HL-60 (cell line): ENCODE results near the gene DLG3.

Experiments used
- DNase-seq, 2 experiments: peaks; one replicate each; pipeline ENCODE4 v3.0.0-alpha.2; 2010 to 2020; ENCODE audit warnings: low read depth in 1 of 2, low spot score in 1 of 2
- H3K27ac ChIP-seq: fragments of 250-450 bp; sonication (Bioruptor Pico); replicated peaks from 2 replicates; pipeline ENCODE4 v1.5.1; 2020; ENCODE audit warnings: mild to moderate bottlenecking, moderate library complexity
- H3K27me3 ChIP-seq: fragments of 250-450 bp; sonication (Bioruptor Pico); 2 replicates; pipeline ENCODE4 v1.5.1; 2021; ENCODE audit warnings: mild to moderate bottlenecking, moderate library complexity; ENCODE audit not compliant: insufficient read depth, poor library complexity, severe bottlenecking
- H3K4me3 ChIP-seq: replicated peaks from 2 replicates; pipeline ENCODE4 v1.5.1; 2011; ENCODE audit warnings: mild to moderate bottlenecking, control low read depth, low read length; ENCODE audit not compliant: insufficient read depth
- GABPA ChIP-seq: IDR thresholded peaks from 2 replicates; pipeline ENCODE4 v1.6.1; 2012; ENCODE audit warnings: low read depth
- POLR2AphosphoS5 ChIP-seq: IDR thresholded peaks from 2 replicates; pipeline ENCODE4 v1.6.1; 2012; ENCODE audit warnings: low read depth
- REST ChIP-seq: IDR thresholded peaks from 2 replicates; pipeline ENCODE4 v1.6.1; 2012; ENCODE audit warnings: low read depth; ENCODE audit not compliant: insufficient replicate concordance
- SPI1 ChIP-seq: IDR thresholded peaks from 2 replicates; pipeline ENCODE4 v1.6.1; 2012; ENCODE audit warnings: low read depth, mild to moderate bottlenecking, borderline replicate concordance
- TF ChIP-seq, protein P1 (sequence below): IDR thresholded peaks from one replicate; pipeline ENCODE4 v1.5.1; 2011; ENCODE audit warnings: low read length, control low read depth, inconsistent platforms; ENCODE audit not compliant: insufficient read depth

Gene DLG3

DNA sequence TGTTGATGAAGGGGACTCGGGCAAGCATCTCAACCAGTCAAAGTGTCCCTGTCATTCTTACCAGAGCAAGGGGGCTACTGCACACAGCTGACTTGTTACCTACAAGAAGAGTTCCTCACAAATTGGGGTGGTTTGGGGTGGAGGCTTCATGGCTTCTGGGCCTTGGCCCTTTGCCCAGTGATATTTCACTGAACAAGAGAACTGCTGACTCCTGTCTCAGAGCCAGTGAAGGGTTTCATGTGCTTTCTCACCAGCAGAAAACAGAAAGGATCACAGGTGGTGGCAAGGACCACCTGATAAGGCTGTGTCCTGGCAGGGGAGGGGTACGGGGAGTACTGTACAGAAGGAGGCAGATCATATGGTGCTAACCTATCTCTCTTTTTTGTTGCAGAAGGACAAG lies 53.5 kb downstream of the DLG3 start:
- TF ChIP-seq REST (no peak), POLR2AphosphoS5 (no peak), SPI1 (no peak), GABPA (no peak)
- TF ChIP-seq, protein P1, sequence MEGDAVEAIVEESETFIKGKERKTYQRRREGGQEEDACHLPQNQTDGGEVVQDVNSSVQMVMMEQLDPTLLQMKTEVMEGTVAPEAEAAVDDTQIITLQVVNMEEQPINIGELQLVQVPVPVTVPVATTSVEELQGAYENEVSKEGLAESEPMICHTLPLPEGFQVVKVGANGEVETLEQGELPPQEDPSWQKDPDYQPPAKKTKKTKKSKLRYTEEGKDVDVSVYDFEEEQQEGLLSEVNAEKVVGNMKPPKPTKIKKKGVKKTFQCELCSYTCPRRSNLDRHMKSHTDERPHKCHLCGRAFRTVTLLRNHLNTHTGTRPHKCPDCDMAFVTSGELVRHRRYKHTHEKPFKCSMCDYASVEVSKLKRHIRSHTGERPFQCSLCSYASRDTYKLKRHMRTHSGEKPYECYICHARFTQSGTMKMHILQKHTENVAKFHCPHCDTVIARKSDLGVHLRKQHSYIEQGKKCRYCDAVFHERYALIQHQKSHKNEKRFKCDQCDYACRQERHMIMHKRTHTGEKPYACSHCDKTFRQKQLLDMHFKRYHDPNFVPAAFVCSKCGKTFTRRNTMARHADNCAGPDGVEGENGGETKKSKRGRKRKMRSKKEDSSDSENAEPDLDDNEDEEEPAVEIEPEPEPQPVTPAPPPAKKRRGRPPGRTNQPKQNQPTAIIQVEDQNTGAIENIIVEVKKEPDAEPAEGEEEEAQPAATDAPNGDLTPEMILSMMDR: no peak

DNA sequence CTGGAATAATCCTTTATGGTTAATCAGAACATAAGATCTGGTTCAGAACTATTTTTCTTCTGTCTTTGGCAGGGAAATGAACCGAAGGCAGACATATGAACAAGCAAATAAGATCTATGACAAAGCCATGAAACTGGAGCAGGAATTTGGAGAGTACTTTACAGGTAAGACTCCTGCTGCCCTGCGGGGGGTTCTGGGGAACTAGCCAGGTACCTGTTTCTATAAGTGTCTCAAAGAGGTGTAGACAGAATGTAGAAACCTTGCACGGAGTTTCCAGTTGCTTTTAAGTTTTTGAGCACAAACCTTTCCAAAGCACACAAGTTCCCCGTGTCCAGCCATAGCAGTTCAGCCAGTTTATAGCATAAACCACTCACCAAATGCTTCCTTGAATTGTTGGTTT lies 56.2 kb downstream of the DLG3 start:
- TF ChIP-seq SPI1: no peak
- TF ChIP-seq POLR2AphosphoS5: no peak
- TF ChIP-seq REST: no peak
- TF ChIP-seq, protein P1: no peak
- no peak for TF ChIP-seq GABPA
- H3K4me3 ChIP-seq: no peak overlapping the region
- no peaks in the 10 kb centered on the region for H3K27me3 ChIP-seq
- DNase-seq: no peak
- H3K27ac ChIP-seq: no peak overlapping the region

More for the DNA sequence above, 53.5 kb downstream of the DLG3 start:
- DNase-seq: no peak
- Histone ChIP-seq H3K4me3 (no peak overlapping the region), H3K27me3 (no peaks in the 10 kb centered on the region), H3K27ac (no peak overlapping the region)

DNA sequence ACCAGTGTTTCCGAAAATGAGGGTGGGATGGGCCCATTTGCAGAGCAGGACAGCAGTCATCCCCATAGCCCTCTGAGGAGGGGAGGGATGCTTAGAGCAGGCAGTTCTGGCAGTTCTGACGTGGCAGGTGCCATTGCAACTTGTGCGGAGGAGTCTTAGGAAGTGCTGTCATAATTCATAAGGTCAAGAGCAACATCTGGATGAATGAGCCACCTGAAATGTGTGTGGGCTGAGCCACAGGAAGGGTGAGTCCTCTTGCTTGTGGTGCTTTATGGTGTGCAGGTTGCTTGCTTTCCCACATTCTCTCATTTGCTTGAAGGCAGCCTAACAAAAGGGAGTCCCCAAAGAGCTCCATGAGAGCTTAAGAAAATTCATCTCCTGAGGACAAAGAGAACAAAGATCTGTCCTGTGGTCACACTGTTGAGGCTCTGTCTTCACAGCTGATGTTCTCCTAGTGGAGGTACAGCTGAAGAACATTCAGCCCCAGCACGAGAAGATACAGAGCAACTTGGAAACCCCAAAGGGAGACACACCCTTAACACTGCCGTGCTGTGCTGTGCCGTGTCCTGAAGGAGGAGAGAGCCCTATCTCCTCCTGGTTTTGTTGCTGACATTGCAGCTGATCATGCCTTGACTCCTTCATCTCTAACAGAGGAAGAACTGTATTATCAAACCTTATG lies 60.3 kb downstream of the DLG3 start:
- TF ChIP-seq POLR2AphosphoS5 (no peak), GABPA (no peak), SPI1 (no peak), REST (no peak)
- TF ChIP-seq, protein P1: no peak
- Histone ChIP-seq H3K27ac (no peak overlapping the region), H3K27me3 (no peaks in the 10 kb centered on the region), H3K4me3 (no peak overlapping the region)
- DNase-seq: no peak
